Measurements from ENCODE around the gene NT5C1B.

DNA sequence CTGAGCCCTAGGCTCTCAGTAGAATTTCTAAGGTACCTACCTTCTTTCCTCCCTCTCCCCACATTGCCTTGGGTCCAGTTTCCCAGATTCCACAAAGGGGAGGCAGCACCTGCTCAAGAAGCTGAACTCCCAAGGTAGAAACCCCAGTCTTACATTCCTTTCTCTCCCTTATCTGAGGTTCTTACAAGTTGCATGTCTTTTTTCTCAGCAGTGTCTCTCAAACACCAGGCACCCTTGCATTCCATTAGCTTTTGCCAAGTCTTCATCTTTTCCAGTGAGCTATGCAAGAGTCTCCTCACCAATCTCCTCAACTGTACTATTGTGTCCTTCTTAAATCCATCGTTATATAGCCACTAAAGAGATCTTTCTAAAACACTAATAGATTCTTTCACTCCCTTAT, 4.1 kb upstream of the NT5C1B start:
- TF ChIP-seq CTCF (IDR thresholded peaks at IDR 0.05; ENCODE audit: low read depth, low read length, missing input control) (no peak), GABPA (IDR thresholded peaks at IDR 0.05 in 1 of 2, conservative IDR thresholded peaks at IDR 0.05 in 1 of 2) (no peak), JUND (IDR thresholded peaks at IDR 0.05) (no peak), TAF1 (conservative IDR thresholded peaks at IDR 0.05) (no peak), FOXA2 (IDR thresholded peaks at IDR 0.05) (no peak), YY1 (IDR thresholded peaks at IDR 0.05) (no peak)
- TF ChIP-seq, protein P1, sequence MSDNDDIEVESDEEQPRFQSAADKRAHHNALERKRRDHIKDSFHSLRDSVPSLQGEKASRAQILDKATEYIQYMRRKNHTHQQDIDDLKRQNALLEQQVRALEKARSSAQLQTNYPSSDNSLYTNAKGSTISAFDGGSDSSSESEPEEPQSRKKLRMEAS (IDR thresholded peaks at IDR 0.05): no peak
